Fibroblast of lung (primary cell): ENCODE measurements around the gene RNF175. TPM values are rescaled to one million over a fixed set of nuclear protein-coding genes. Genes with fewer than 3 reads are reported as not detected.

Experiments
- DNase-seq, 2 donors: peaks; one replicate each; pipeline versions ENCODE4 v3.0.0 to v3.0.0-alpha.2; 2010; ENCODE audit warnings: low read depth in 2 of 2
- H2AFZ ChIP-seq: 2 replicates; pipeline ENCODE4 v1.5.1; 2012; ENCODE audit warnings: low read length, control low read depth, inconsistent platforms
- H3K27ac ChIP-seq: 2 replicates; pipeline ENCODE4 v1.5.1; 2011; ENCODE audit warnings: low read length, control low read depth; ENCODE audit not compliant: insufficient read depth
- H3K27me3 ChIP-seq: 2 replicates; pipeline ENCODE4 v1.5.1; 2011; ENCODE audit warnings: mild to moderate bottlenecking, low read length; ENCODE audit not compliant: control insufficient read depth, insufficient read depth
- H3K36me3 ChIP-seq: 2 replicates; pipeline ENCODE4 v1.5.1; 2011; ENCODE audit warnings: low read length; ENCODE audit not compliant: control insufficient read depth, insufficient read depth
- H3K4me1 ChIP-seq: 2 replicates; pipeline ENCODE4 v1.5.1; 2011; ENCODE audit warnings: low read length; ENCODE audit not compliant: control insufficient read depth, insufficient read depth; ENCODE audit errors: extremely low read depth
- H3K4me2 ChIP-seq: 2 replicates; pipeline ENCODE4 v1.5.1; 2011; ENCODE audit warnings: low read length, control low read depth; ENCODE audit not compliant: insufficient read depth; ENCODE audit errors: extremely low read depth
- H3K4me3 ChIP-seq, 4 experiments: fragments of 200-600 bp in 1 of 4; sonication (generic) in 1 of 4; replicated peaks in 1 of 4; 2 replicates each; pipeline ENCODE4 v1.5.1; 2011 to 2016; ENCODE audit warnings: low read length in 4 of 4, low read depth in 3 of 4, mild to moderate bottlenecking in 3 of 4, control low read depth in 2 of 4, inconsistent platforms in 1 of 4, mixed read lengths in 1 of 4; ENCODE audit not compliant: insufficient read depth in 1 of 4; ENCODE audit errors: control extremely low read depth in 1 of 4
- H3K79me2 ChIP-seq: 2 replicates; pipeline ENCODE4 v1.5.1; 2012; ENCODE audit warnings: mild to moderate bottlenecking, low read length, inconsistent platforms; ENCODE audit not compliant: control insufficient read depth, insufficient read depth
- H3K9ac ChIP-seq: 2 replicates; pipeline ENCODE4 v1.5.1; 2011; ENCODE audit warnings: mild to moderate bottlenecking, low read length, control low read depth; ENCODE audit not compliant: insufficient read depth
- H3K9me3 ChIP-seq: 2 replicates; pipeline ENCODE4 v1.5.1; 2012; ENCODE audit warnings: low read depth, low read length; ENCODE audit not compliant: control insufficient read depth, insufficient read depth
- H4K20me1 ChIP-seq: 2 replicates; pipeline ENCODE4 v1.5.1; 2011; ENCODE audit warnings: low read length; ENCODE audit not compliant: control insufficient read depth, insufficient read depth; ENCODE audit errors: extremely low read depth
- CTCF ChIP-seq, 2 donors: IDR thresholded peaks in 1 of 2; conservative IDR thresholded peaks in 1 of 2; 1 replicate in 1 of 2; 2 replicates in 1 of 2; pipeline ENCODE4 v1.5.1; 2011 to 2012; ENCODE audit warnings: low read length in 2 of 2, control low read depth in 1 of 2, inconsistent platforms in 1 of 2, low read depth in 1 of 2, mild to moderate bottlenecking in 1 of 2
- EZH2 ChIP-seq: IDR thresholded peaks from 2 replicates; pipeline ENCODE4 v1.5.1; 2012; ENCODE audit warnings: low read length, control low read depth, mild to moderate bottlenecking; ENCODE audit errors: missing control alignments
- polyA plus RNA-seq, 2 donors: library from polyadenylated mRNA; depleted of rRNA in 1 of 2; stranded (reverse) in 1 of 2; unstranded in 1 of 2; fragments of >200 nt; gene quantifications; 2 replicates each; pipeline ENCODE4 v1.2.1, GENCODE V29; 2011 to 2012; ENCODE audit warnings: missing spikeins in 1 of 2
- total RNA-seq: library from RNA; depleted of rRNA; stranded (reverse); fragments of >200 nt; gene quantifications from 2 replicates; pipeline ENCODE4 v1.2.1, GENCODE V29; 2014

Gene RNF175
- total and polyA plus RNA-seq, 2 donors (not counting 1 experiment from before 2014, with no cell fraction given), result not detected

DNA sequence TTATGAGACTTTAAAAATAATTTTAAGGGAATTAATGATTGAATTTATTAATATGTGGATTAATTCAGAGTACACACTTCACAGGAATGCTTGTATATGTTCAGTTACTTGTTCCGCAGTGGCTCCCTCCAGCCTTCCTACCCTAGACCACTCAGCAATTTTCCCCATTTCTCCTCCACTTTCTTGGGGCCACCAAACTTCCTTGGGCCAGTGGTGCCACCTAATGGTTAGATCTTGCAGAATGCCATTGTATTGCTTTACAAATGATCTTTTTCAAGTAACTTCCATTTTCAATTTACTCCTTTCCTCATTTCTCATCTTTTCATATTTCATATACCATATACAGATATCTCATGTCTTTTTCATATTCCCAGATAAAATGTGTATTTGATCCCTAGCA, 3.6 kb upstream of the RNF175 start:
- Histone ChIP-seq H3K4me2 (no peak overlapping the region), H3K27me3 (peaks cover 15% of the 10 kb centered on the region), H2AFZ (no peak overlapping the region), H3K4me3 (no peak overlapping the region), H3K36me3 (no peaks in the 10 kb centered on the region), H4K20me1 (no peaks in the 10 kb centered on the region), H3K27ac (no peak overlapping the region), H3K4me1 (no peaks in the 10 kb centered on the region), H3K9me3 (no peaks in the 10 kb centered on the region), H3K79me2 (no peaks in the 10 kb centered on the region), H3K9ac (no peak overlapping the region)
- no peak for DNase-seq
- no peak for TF ChIP-seq EZH2
- TF ChIP-seq CTCF (conservative IDR thresholded peaks at IDR 0.05 in 1 of 2, IDR thresholded peaks at IDR 0.05 in 1 of 2; ENCODE audit: low read depth in 1 of 2, low read length in 2 of 2), result peak in 1 of 2 donors; percentile 27

- no peak overlapping the region for H3K9ac ChIP-seq
- peak overlapping the region in 2 of 4 experiments; percentile 44 to 49 for H3K4me3 ChIP-seq
- no peak for DNase-seq
- no peaks in the 10 kb centered on the region for H3K79me2 ChIP-seq
- H3K36me3 ChIP-seq, result no peaks in the 10 kb centered on the region
- no peak overlapping the region for H2AFZ ChIP-seq
- peak overlapping the region; percentile 25 for H3K4me2 ChIP-seq
- H3K4me1 ChIP-seq, result no peaks in the 10 kb centered on the region
- no peaks in the 10 kb centered on the region for H4K20me1 ChIP-seq
- TF ChIP-seq EZH2 (no peak), CTCF (conservative IDR thresholded peaks at IDR 0.05 in 1 of 2, IDR thresholded peaks at IDR 0.05 in 1 of 2; ENCODE audit: low read depth in 1 of 2, low read length in 2 of 2) (no peak)
- H3K9me3 ChIP-seq, result no peaks in the 10 kb centered on the region
- no peak overlapping the region for H3K27ac ChIP-seq
- peaks cover 15% of the 10 kb centered on the region for H3K27me3 ChIP-seq
Measured at GRCh38 chr4:153758688-153759406, 977 bp downstream of the RNF175 start.

GRCh38 chr4:153758136-153758535, 1.7 kb downstream of the RNF175 start:
- no peak for DNase-seq
- Histone ChIP-seq H3K27me3 (peaks cover 15% of the 10 kb centered on the region), H3K36me3 (no peaks in the 10 kb centered on the region), H3K79me2 (no peaks in the 10 kb centered on the region), H3K4me3 (no peak overlapping the region), H3K4me2 (no peak overlapping the region), H3K9me3 (no peaks in the 10 kb centered on the region), H2AFZ (no peak overlapping the region), H3K4me1 (no peaks in the 10 kb centered on the region), H4K20me1 (no peaks in the 10 kb centered on the region), H3K27ac (no peak overlapping the region), H3K9ac (no peak overlapping the region)
- TF ChIP-seq EZH2 (no peak), CTCF (conservative IDR thresholded peaks at IDR 0.05 in 1 of 2, IDR thresholded peaks at IDR 0.05 in 1 of 2; ENCODE audit: low read depth in 1 of 2, low read length in 2 of 2) (no peak)
